Hindlimb muscle (tissue), 1 donor: ENCODE data around the gene DVL3. TPM values are rescaled to one million over a fixed set of nuclear protein-coding genes. Genes with fewer than 3 reads are reported as not detected.

Experiments
- DNase-seq: peaks from one replicate; pipeline ENCODE4 v3.0.0-alpha.2; 2013
- polyA plus RNA-seq: library from polyadenylated mRNA; unstranded; fragments of 120-200 nt; gene quantifications from one replicate; pipeline ENCODE4 v1.2.1, GENCODE V29; 2013; ENCODE audit not compliant: insufficient read length

DVL3 gene
- polyA plus RNA-seq, 1 donor: 97.4 TPM

DNA sequence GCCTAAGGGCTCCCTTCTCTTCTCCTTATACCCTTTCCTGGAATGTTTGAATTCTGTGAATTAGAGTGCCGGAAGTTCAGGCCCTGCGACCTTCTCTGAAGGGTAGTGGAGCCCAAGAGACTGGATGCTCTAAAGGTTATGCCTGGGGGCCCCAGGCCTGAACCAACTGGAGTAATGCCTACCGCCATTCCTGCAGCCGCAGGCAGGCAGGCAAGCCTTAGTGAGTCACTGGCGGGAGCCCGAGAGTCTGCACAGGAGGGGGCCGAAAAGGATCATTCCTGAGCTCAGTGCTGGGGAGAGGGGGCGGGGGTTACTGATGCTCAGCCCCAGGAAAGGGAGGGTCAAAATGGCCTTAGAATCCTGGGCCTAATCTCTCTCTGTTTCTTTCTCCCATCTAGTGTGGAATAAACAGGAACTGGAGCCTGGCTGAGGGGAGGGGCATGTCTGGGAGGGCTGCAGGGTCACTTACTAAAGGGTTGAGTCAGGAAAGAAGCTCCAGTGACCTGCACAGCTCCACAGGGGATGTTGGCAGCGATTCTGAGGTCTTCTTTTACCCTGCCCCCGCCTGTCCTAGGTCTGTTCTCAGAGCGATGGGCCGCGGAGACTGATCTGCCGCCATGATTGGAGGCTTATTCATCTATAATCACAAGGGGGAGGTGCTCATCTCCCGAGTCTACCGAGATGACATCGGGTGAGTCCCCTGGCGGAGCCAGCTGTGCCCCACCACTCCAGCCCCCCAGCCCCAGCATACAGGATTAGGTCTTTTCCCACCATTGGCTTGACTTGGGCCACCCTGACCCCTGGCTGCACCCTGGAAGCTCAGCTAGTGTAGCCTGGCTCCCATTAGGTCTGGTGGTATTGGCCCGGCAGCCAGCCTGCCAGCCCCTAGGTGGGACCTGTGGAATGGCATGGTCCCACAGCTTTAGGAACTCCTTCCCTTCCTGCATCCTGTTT lies 21.5 kb downstream of the DVL3 start:
- peak; percentile 52 for DNase-seq

- DNase-seq: no peak
These were observed 22.2 kb downstream of the DVL3 start for GRCh38 chr3:184177331-184177731.

DNA sequence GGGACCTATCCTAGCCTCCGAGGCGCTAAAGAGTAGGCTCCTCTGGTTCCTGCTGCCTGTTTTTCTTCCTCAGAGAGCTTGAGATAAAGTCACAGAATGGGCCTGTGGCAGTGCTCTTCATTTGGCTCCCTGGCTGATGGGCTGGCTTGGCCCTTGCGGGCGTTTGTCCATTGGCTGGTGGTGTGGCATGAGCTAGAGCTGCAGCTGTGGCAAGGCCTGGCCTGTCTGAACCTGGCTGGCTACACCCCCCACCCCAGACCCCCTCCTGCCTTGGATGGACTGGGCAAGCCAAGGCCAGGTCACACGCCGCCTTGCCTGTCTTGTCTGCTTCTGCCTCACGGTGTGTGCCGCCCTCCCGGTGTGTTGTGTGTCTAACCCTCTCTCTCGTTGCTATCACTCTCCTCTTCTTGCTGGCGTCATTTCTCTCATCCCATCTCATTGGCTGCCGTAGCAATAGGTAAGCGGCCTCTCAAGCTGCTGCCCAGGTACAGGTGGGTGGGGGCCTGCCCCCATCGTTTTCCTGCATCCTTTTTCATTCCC lies 22.7 kb downstream of the DVL3 start:
- DNase-seq: no peak

- no peak for DNase-seq
These were observed 23.5 kb downstream of the DVL3 start for GRCh38 chr3:184178521-184179138.

- DNase-seq: no peak
These were observed 25.0 kb downstream of the DVL3 start for GRCh38 chr3:184180165-184180564.

DNA sequence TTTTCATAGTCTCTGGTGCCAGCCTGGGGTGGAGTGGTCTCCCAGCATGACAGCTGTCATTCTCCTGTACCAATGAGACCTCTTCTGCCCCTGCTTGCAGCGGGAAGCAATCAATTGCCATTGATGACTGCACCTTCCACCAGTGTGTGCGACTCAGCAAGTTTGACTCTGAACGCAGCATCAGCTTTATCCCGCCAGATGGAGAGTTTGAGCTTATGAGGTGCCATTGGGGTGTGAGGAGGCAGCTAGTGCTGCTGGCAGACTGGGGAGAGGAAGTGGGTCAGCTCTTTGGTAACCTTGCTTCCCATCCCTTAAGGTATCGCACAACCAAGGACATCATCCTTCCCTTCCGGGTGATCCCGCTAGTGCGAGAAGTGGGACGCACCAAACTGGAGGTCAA lies 26.4 kb downstream of the DVL3 start:
- no peak for DNase-seq

- DNase-seq: no peak
These were observed 28.5 kb downstream of the DVL3 start for GRCh38 chr3:184183679-184184078.

GRCh38 chr3:184184546-184185230 lies 29.5 kb downstream of the DVL3 start:
- DNase-seq: no peak

DNA sequence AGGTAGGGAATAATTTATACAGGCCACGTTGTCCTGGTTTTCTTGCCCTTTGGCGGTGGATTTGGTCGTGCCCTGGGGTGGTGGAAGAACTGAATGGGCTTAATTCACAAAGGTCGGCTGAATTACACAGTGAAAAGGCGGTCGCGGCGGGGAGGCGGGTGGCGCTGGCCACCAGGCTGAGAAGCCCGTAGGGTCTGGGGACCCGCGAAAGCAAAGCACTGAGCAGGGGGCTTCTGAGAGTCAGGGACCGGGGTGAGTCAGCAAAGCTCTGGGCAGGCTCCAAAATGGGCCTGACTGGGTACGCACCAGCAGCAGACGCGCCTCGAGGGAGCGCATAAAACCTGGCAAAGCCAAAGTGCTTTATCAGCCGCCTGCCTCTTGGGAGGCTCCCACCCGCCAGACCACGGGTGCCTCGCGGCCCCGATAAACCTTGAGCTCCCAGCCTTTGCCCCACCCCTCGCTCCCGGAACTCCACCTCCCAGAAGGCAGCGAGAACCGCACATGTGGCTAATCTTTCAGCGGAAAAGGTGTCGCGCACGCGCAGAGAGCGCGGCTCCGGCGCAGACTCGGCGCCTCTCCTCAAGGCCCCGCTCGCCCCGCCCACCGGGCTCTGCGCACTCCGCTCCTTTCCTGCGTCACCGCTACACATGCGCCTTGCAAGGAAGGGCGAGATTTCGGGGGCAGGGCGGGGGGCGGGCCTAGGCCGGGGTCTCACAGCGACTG lies 30.4 kb downstream of the DVL3 start:
- peak; percentile 100 for DNase-seq

DNA sequence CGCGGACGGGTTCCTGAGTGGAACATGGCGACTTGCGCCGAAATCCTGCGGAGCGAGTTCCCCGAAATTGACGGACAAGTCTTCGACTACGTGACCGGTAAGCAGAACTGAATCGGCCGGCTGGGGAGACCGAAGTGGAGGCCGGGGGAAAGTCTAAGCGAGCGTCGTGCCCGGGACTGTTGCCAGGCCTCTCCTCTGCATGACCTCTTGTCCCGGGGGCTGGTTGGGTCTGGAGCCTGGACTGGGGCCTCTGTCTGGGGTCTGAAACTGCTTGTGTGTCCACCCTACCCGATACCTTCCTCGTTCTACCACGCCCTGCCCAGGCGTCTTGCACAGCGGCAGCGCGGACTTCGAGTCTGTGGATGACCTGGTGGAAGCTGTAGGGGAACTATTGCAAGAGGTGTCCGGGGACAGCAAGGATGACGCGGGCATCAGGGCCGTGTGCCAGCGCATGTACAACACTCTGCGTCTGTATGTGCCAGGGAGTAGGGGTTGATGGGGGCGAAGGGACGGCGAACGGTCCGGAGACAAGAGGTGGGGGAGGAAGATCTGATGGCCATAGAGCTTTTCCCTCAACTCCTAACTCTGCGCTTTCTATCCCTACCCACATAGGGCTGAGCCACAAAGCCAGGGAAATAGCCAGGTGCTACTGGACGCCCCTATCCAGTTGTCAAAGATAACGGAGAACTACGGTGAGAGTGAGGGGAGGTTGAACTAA lies 31.2 kb downstream of the DVL3 start, which contains the start of gene ABCF3:
Gene ABCF3 (plus strand): TSS at position 16 of the 718 bp plus-strand sequence. CDS start 9 bp downstream, at position 25.
- peak; percentile 31 for DNase-seq

DNA sequence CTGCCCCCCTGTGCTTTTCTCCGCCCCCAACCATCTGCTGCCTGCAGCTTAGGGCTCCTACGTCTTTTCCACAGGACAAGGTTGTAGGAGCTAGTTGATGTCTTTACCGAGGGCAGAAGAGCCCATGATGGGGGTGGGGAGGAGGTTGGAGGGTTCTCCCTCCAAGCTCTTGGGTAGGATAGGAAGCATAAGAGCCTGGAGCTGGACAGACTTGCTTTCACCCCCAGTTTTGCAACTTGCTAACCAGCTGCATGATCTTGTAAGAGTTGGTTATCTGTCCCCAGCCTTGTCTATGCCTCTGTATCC lies 31.7 kb downstream of the DVL3 start:
- no peak for DNase-seq

GRCh38 chr3:184188080-184188479 lies 32.9 kb downstream of the DVL3 start:
- no peak for DNase-seq

DNA sequence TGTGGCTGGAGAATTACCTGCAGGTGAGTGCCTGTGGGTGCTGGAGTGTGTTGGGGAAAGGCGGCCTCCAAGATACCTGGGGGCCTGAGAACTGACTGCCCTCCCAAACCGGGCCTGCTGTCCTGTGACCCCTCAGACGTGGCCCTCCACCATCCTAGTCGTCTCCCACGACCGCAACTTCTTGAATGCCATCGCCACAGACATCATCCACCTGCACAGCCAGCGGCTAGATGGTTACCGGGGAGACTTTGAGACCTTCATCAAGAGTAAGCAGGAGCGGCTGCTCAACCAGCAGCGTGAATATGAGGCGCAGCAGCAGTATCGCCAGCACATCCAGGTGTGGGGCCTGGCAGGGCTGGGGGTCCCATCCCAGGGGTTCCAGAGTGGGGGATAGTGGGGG lies 34.2 kb downstream of the DVL3 start:
- DNase-seq: no peak

GRCh38 chr3:184192889-184193288 lies 37.7 kb downstream of the DVL3 start:
- DNase-seq: no peak

DNA sequence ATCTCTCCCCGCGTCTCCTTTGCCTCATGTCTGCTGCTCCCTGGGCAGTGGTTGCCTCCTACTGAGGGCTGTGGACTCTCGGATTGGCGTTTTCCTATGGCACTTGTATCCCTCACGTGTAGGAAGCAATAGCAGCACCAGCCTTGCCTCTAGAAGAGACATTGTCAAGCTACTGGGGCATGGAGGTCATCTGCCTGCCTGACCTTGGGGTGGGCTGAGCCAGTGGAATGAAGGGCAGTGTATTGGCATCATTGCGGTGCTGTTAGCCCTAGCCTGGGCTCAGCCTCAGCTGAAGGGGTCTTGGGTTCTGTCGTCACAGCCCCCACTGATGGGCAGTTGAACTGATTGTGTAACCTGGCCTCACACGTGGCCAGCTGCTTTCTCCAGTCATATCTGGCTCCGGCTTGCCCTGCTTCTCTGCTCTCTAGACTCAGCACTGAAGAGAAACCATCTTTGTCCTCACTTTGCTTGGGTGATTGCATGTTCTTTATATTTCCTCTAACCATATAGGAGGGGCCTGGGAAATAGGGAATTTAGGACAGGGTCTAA lies 38.9 kb downstream of the DVL3 start:
- no peak for DNase-seq

DNA sequence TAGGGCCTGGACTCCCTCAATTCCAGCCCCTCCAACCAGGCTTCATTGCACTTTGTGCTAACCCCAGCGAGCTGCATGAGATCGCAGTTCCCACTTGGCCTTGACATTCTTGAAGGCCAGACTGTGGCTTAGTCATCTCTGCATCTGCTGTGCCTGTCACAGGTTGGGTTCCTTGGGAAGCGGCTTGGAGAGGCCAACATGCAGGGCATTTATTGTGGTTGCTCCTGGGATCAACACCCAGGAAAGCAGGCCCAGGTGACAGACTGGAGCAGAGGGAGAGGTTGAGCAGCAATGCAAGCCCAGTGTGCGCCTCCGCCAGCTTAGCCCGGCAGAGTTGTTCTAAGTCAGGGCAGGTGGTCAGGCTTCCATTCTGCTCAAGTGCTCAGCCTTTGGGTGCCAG lies 41.4 kb downstream of the DVL3 start:
- no peak for DNase-seq

GRCh38 chr3:184198509-184198908 lies 43.3 kb downstream of the DVL3 start:
- DNase-seq: no peak

- no peak for DNase-seq
These were observed 45.6 kb downstream of the DVL3 start for GRCh38 chr3:184200825-184201224.

DNA sequence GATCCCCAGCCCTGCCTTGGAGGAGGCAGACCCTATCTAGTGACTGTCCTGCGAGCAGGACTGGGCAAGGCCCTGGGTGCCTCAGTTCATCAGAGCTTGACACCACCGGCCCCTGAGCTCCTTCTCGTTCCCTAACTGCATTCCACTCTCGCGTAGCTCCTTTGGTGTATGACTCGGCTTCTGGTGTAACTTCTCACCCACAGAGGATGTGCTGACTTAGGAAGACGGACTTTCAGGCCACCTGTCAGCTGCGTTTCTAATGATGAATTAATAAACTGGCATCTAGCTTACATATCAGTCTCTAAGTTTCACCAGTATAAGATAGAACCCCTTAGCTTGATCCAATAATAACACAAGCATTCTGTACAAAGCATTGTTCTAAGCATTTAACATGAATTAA lies 48.3 kb downstream of the DVL3 start:
- DNase-seq: no peak

- no peak for DNase-seq
These were observed 54.2 kb downstream of the DVL3 start for GRCh38 chr3:184209146-184209923.

DNA sequence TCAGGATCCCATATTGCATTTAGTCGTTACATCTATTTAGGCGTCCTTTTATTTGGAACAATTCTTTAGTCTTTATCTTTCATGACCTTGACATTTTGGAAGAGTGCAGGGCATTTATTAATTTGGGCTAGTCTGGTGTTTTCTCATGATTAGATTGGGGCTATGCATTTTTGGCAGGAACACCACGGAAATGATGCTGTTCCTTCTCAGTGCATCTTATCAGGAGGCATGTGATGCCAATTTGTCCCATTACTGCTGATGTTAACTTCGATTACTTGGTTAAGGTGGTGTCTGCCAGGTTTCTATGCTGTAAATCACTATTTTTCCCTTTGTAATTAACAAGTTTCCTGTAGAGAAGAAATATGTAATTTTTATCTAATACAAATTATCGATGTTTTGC lies 56.1 kb downstream of the DVL3 start:
- no peak for DNase-seq
